IPS DF 19.7 (cell line): ENCODE measurements around the gene C5orf46.
A peak's percentile ranks its signal among the peaks of the same experiment; 100 is the strongest.
"Not testable (repeated sequence)": the region's sequence is repeated elsewhere in the genome, so short reads cannot be mapped to it uniquely, and the experiment has no call there.

ENCODE experiments used
- DNase-seq: peaks from one replicate; pipeline ENCODE4 v3.0.0-alpha.2; 2013; ENCODE audit warnings: low read depth, low spot score

Gene C5orf46

DNA sequence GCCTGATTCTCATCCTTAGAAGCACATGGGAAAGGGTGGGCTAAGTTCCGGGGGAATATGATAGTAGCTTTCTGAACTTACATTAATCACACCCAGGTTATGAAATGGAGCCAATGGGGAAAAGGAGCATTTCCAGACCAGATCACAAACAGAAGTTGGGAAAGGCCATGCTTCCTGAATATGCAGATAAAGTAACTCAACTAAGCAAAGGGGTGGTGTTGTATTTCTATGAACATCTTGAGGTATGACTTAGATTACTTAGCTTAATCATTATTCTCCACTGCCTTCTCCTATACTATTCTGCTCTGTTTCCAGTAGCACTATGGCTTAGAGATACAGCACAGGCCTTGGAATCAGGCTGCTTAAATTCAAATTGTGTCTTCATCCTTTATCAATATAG, 10.5 kb downstream of the C5orf46 start:
- DNase-seq: no peak

DNA sequence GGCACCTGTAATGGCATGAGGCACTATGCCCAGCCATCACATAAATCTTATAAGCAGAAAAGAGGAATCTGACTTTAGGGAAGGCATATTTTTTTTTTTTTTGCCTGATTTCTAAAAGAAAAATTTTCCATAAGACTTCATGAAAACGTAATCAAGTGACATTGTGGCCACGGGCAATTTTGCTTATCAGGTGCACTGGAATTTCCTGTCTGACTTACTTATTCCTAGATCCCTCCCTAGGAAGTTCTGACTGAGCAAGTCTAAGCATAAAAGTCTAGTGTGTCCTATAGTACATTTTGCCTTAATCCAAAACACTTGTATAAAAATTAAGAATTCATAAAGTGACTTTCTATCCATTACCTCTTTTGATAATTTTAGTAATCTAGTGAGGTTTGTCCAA, 12.5 kb downstream of the C5orf46 start:
- DNase-seq: no peak

- DNase-seq: no peak
Measured at GRCh38 chr5:147892696-147893296, 13.5 kb downstream of the C5orf46 start.

DNA sequence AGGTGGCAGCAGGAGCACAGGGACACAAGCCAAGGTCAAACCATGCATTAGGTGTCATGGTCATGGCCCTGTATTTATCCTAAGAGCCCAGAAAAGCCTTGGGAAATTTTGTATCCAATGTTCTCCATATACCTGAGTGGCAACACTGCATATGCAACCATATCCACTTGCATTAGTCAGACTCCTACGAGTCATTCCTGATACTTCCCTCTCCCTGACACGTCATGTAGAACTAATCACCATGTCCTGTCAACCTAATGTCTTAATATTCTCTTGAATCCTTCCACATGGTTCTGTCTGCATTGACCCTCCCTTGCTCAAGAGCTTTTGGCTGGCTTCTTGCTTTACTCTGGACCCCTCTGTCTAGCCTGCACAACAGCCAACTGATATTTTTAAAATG, 18.4 kb downstream of the C5orf46 start:
- no peak for DNase-seq

GRCh38 chr5:147887026-147887627, 19.2 kb downstream of the C5orf46 start:
- DNase-seq: no peak

DNA sequence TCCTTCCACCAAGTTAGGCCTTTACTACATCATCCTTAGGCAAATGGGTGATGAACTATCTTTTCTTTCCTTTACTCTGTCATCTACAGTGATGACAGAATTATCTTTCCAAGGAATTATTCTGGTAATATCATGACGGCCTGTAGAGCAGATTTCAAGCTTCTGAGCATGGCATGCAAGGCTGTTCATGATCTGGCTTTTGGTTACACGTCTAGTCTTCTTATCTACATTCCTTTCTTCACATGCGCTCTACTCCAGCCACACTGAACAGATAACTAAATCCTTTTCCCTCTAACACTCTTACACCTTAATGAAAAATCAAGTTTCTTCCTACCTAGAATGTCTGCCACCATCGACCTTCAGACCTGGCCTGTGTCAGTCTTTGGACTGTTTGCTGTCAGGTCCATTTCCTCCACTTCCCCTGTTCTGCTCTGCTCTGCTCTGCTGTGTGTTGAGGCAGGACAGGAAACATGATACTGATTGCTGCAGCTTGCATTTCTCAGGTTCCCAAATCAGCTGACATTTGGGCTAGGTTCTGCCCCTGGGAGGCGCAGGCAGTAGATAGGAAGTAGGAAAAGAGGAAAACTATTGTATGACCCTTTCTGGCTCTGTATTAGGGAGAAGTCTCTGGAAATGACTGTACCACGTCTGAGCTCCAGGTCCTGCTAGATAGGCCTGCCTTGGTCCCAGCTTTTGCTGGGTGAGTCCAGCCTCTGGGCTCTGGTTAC, 23.6 kb downstream of the C5orf46 start:
- no peak for DNase-seq

- DNase-seq: no peak
Measured at GRCh38 chr5:147880487-147880886, 25.9 kb downstream of the C5orf46 start.

- no peak for DNase-seq
Measured at GRCh38 chr5:147879784-147880183, 26.6 kb downstream of the C5orf46 start.

DNA sequence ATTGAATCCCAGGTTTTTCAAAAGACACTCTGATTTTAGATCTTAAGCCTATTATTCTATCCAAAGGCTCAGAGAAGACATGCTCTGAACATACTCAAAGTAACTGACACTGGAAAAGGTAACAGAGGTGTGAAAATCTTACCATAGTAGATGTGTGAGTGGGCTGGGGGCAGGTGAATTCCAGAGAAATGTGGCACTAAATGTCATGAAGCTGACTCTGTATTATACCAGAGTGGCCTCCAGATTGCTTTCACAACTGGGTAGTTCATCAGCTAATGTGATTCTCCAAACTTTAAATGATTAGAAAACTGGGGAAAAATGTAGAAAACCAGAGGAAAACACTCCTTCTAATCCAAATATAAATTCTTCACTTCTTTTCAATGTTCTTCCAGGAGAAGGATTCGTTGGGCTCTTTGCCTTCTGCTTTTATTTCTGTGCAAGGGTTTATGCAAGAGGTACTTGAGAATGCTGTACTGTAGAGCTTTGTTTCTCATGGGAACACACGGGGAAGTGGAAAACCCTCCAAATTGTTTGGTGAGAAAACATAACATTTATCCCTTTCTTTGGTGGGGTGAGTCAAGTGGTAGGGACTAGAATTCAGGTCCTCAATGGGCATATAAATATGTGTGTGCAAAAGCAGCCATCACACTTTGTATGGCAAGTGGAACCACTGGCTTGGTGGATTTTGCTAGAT, 28.1 kb downstream of the C5orf46 start, which contains the start of gene SCGB3A2:
Gene SCGB3A2 (plus strand): TSS at position 646 of the 694 bp plus-strand sequence. CDS start 93 bp downstream, outside the sequence.
- DNase-seq: no peak

DNA sequence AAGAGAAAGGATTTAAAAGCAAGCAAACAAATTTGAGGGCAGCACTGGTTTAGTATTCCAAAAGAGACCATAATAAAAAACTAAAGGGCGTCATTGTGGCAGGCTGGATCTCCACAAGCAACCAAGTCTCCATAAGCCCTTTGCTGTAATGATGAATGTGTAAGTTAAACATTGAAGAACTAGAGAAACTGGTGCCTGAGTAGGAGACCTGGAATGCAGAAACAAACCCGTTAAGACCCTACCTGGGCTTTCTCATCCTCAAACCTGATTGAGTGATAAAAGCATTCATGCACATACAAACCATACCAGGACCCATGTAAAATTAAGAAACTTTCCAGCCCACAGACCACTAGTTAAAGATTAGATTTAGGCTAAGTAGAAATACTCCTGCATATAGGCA, 29.7 kb downstream of the C5orf46 start:
- DNase-seq: no peak

- no peak for DNase-seq
Measured at GRCh38 chr5:147876141-147876540, 30.2 kb downstream of the C5orf46 start.

- peak; percentile 81 for DNase-seq
Measured at GRCh38 chr5:147874910-147875367, 31.4 kb downstream of the C5orf46 start.

GRCh38 chr5:147874118-147874875, 32.0 kb downstream of the C5orf46 start:
- peak; percentile 88 for DNase-seq

GRCh38 chr5:147872744-147873435, 33.4 kb downstream of the C5orf46 start:
- DNase-seq: not testable (repeated sequence)

GRCh38 chr5:147871980-147872549, 34.3 kb downstream of the C5orf46 start:
- DNase-seq: not testable (repeated sequence)

DNA sequence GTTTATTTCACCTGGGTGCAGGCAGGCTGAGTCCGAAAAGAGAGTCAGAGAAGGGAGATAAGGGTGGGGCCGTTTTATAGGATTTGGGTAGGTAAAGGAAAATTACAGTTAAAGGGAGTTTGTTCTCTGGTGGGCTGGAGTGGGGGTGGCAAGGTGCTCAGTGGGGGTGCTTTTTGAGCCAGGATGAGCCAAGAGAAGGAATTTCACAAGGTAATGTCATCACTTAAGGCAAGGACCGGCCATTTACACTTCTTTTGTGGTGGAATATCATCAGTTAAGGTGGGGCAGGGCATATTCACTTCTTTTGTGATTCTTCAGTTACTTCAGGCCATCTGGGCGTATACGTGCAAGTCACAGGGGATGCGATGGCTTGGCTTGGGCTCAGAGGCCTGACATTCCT, 36.4 kb downstream of the C5orf46 start:
- DNase-seq: not testable (repeated sequence)

GRCh38 chr5:147869112-147869511, 37.2 kb downstream of the C5orf46 start:
- peak; percentile 70 for DNase-seq

GRCh38 chr5:147863454-147864158, 42.7 kb downstream of the C5orf46 start:
- no peak for DNase-seq

DNA sequence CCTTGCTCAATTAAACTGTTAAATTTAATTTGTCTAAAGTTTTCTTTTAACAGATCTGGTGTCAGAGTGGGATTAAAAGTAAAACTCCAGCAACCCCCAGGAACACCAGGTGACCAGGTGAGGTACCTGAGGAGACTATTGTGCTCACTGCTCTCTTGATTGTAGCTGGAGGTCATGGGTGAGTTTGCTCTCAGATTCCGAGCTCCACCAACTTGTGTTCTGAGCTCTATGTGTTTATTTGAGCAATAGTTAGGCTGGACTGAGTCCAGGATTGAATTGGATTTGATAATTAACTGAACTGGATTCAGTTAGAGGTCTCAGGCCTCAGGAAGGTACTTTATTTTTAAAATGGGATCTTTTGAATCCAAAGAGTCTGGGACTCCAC, 45.7 kb downstream of the C5orf46 start:
- no peak for DNase-seq
